Measurements from ENCODE around the gene AKR1C2. TPM values are rescaled to one million over a fixed set of nuclear protein-coding genes. Genes with fewer than 3 reads are reported as not detected.
"Not testable (repeated sequence)": the region's sequence is repeated elsewhere in the genome, so short reads cannot be mapped to it uniquely, and the experiment has no call there.

The AKR1C2 gene
- total RNA-seq, 2 donors from 2014 or later, result 44.9 to 93.3 TPM

DNA sequence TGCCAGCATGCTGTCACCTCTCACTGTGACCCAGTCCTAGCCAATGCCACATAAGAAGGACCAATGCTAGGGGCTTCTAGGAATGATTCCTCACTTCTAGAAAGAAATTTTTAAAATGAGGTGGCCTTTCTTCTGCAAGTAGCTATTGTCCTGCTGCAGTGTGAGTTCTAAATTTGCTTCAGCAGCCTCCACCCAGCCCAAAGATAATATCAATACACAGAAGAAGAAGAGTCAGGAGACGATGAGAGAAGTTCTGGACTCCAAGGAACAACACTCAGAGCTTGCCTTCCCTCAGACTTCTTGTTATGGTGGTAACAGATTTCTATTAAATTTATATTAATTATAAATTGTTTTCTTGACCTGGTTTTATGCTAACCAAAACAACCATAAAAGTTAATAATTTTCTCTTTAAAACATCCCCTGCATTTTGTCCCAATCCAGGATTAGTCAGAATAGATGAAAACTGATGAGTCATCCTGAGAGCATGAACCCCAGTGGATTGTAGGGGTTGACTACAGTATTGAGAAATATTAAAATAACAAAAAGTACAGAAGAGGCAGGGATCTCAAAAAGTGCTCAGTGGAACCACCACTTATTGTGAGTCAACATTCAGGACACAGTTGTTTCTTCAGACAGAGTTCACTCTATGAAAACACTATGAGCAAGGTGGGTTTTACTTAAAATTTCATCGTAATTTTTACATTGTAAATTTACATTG lies 29.6 kb upstream of the AKR1C2 start:
- H3K9me3 ChIP-seq, result peaks cover 29% of the 10 kb centered on the region
- DNase-seq (ENCODE audit: low spot score) (no peak), ATAC-seq (ENCODE audit: insufficient number of reproducible peaks, low FRiP score, low read depth) (no peak)
- peaks cover 0 to 5% of the 10 kb centered on the region in 2 donors for H3K4me1 ChIP-seq (ENCODE audit: control insufficient read depth in 1 of 2, low read depth in 2 of 2)
- no peak overlapping the region for H3K4me3 ChIP-seq
- H3K27me3 ChIP-seq (replicated peaks; ENCODE audit: insufficient read depth), result no peaks in the 10 kb centered on the region
- no peaks in the 10 kb centered on the region for H3K36me3 ChIP-seq
- TF ChIP-seq, protein P1, sequence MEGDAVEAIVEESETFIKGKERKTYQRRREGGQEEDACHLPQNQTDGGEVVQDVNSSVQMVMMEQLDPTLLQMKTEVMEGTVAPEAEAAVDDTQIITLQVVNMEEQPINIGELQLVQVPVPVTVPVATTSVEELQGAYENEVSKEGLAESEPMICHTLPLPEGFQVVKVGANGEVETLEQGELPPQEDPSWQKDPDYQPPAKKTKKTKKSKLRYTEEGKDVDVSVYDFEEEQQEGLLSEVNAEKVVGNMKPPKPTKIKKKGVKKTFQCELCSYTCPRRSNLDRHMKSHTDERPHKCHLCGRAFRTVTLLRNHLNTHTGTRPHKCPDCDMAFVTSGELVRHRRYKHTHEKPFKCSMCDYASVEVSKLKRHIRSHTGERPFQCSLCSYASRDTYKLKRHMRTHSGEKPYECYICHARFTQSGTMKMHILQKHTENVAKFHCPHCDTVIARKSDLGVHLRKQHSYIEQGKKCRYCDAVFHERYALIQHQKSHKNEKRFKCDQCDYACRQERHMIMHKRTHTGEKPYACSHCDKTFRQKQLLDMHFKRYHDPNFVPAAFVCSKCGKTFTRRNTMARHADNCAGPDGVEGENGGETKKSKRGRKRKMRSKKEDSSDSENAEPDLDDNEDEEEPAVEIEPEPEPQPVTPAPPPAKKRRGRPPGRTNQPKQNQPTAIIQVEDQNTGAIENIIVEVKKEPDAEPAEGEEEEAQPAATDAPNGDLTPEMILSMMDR (IDR thresholded peaks at IDR 0.05), result no peak
- H3K27ac ChIP-seq, result no peak overlapping the region

DNA sequence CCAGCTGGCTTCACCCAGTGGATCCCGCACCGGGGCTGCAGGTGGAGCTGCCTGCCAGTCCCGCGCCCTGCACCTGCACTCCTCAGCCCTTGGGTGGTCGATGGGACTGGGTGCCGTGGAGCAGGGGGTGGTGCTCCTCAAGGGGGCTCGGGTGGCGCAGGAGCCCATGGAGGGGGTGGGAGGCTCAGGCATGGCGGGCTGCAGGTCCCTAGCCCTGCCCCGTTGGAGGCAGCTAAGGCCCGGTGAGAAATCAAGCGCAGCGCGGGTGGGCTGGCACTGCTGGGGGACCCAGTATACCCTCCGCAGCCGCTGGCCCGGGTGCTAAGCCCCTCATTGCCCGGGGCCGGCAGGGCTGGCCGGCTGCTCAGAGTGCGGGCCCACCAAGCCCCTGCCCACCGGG lies 28.8 kb upstream of the AKR1C2 start:
- H3K4me3 ChIP-seq; H3K36me3 ChIP-seq; ATAC-seq (ENCODE audit: insufficient number of reproducible peaks, low FRiP score, low read depth); H3K4me1 ChIP-seq (ENCODE audit: control insufficient read depth in 1 of 2, low read depth in 2 of 2); DNase-seq (ENCODE audit: low spot score); H3K27me3 ChIP-seq (replicated peaks; ENCODE audit: insufficient read depth); H3K27ac ChIP-seq: not testable (repeated sequence)
- H3K9me3 ChIP-seq, result peaks cover 29% of the 10 kb centered on the region

GRCh38 chr10:5031588-5031987 lies 27.9 kb upstream of the AKR1C2 start:
- not testable (repeated sequence) for H3K4me1 ChIP-seq (ENCODE audit: control insufficient read depth in 1 of 2, low read depth in 2 of 2); H3K27me3 ChIP-seq (replicated peaks; ENCODE audit: insufficient read depth); H3K4me3 ChIP-seq; ATAC-seq (ENCODE audit: insufficient number of reproducible peaks, low FRiP score, low read depth); H3K27ac ChIP-seq; DNase-seq (ENCODE audit: low spot score); H3K36me3 ChIP-seq
- peaks cover 29% of the 10 kb centered on the region for H3K9me3 ChIP-seq

DNA sequence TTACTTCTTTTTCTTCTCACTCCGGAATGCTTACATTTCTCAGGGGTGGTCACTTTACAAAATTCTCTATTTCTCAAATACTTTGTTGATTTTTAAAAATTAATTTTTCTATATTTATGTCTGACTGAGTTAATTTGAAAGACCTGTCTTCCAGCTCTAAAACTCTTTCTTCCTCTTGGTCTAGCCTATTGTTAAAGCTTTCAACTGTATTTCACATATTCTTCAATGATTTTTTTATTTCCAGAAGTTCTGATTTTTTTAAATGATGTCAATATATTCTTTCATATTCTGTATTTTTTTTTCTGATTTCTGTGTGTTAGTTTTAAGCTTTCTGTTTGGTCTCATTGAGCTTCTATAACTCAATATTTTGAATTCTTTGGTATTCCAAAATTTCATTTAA lies 27.3 kb upstream of the AKR1C2 start:
- Histone ChIP-seq H3K36me3 (no peaks in the 10 kb centered on the region), H3K4me1 (ENCODE audit: control insufficient read depth in 1 of 2, low read depth in 2 of 2) (peaks cover 0 to 5% of the 10 kb centered on the region in 2 donors), H3K9me3 (peaks cover 29% of the 10 kb centered on the region), H3K4me3 (no peak overlapping the region), H3K27me3 (replicated peaks; ENCODE audit: insufficient read depth) (no peaks in the 10 kb centered on the region), H3K27ac (no peak overlapping the region)
- TF ChIP-seq, protein P1 (IDR thresholded peaks at IDR 0.05), result no peak
- DNase-seq (ENCODE audit: low spot score) (no peak), ATAC-seq (ENCODE audit: insufficient number of reproducible peaks, low FRiP score, low read depth) (no peak)

GRCh38 chr10:5025461-5025881 lies 21.8 kb upstream of the AKR1C2 start:
- H3K36me3 ChIP-seq; H3K9me3 ChIP-seq; DNase-seq (ENCODE audit: low spot score); H3K27me3 ChIP-seq (replicated peaks; ENCODE audit: insufficient read depth); H3K4me3 ChIP-seq; ATAC-seq (ENCODE audit: insufficient number of reproducible peaks, low FRiP score, low read depth): not testable (repeated sequence)
- H3K4me1 ChIP-seq (ENCODE audit: control insufficient read depth in 1 of 2, low read depth in 2 of 2), result peaks cover 2 to 17% of the 10 kb centered on the region in 2 donors
- peak overlapping the region in 1 of 2 donors; percentile 28 for H3K27ac ChIP-seq

DNA sequence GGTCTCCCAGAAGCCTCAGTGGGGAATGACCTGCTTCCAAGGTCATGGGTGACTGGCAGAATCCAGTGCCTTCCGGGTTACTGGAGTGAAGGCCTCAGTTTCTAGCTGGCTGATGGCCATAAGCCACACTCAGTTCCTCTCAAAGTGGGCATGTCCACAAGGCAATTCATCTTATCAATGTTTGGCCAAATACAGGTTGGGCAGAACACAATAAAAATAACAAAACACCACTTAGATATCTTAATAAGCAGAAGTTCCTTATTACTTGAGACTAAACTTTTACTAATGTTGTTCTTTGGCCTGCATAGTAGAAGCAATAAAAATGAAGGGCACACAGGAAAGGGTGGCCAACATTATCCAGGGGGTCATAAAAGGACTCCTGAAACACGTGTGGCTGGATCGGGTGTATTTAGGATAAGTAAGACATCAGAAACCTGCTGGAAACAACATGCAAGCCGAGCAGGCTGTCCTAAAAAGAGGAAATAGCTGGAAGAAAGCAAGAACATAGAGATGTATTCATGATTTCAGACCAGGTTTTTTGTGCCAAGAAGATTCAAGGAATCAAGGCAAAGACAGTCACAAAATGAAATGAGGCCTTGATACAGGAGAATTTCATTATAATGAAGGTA lies 19.6 kb upstream of the AKR1C2 start:
- Histone ChIP-seq H3K36me3 (no peaks in the 10 kb centered on the region), H3K9me3 (no peaks in the 10 kb centered on the region), H3K4me1 (ENCODE audit: control insufficient read depth in 1 of 2, low read depth in 2 of 2) (peaks cover 18 to 38% of the 10 kb centered on the region in 2 donors), H3K27ac (no peak overlapping the region), H3K27me3 (replicated peaks; ENCODE audit: insufficient read depth) (no peaks in the 10 kb centered on the region), H3K4me3 (no peak overlapping the region)
- DNase-seq (ENCODE audit: low spot score), result no peak
- ATAC-seq (ENCODE audit: insufficient number of reproducible peaks, low FRiP score, low read depth), result no peak
- TF ChIP-seq, protein P1 (IDR thresholded peaks at IDR 0.05), result no peak

GRCh38 chr10:5021624-5022290 lies 18.1 kb upstream of the AKR1C2 start:
- DNase-seq (ENCODE audit: low spot score); H3K4me3 ChIP-seq; ATAC-seq (ENCODE audit: insufficient number of reproducible peaks, low FRiP score, low read depth); H3K27ac ChIP-seq; H3K36me3 ChIP-seq; H3K9me3 ChIP-seq; H3K27me3 ChIP-seq (replicated peaks; ENCODE audit: insufficient read depth): not testable (repeated sequence)
- H3K4me1 ChIP-seq (ENCODE audit: control insufficient read depth in 1 of 2, low read depth in 2 of 2), result peaks cover 24 to 53% of the 10 kb centered on the region in 2 donors

DNA sequence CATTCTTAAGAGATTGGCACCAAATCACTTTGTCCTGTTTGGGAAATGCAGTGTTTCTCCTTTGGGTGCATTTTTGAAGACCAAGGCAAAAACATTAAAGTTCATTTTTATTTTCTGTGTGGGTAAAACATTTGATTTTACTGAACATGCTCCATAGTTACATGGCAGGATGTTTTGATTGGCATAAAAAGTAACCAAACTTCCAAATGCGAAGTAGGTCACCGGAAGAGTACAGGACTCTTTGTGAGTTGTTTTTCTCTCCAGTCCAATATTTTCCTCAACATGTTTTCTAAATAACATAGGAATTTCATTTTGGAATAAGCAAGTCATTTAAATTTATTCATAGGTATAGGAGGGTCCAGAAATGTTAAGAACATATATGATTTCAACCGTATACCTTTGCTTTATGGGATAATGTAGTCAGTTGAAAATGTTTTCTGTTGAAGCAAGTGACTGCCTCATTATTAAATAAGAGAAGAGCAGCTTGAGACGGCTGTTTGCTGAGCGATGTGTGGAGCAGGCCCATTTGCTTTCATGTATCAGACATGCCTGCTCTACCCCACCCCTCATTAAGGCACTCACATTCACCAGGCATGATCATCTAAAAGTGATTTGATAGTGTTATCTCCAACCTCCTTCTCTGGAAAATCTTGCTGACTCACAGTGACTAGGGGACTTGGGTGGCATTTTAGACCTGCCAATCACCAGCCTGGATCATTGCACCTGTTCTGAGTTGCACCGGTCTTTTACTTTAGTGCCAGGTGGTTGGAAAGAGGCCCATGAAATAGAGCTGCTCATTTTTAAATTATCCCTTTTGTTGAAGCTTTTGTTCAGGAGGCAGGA lies 16.3 kb upstream of the AKR1C2 start:
- not testable (repeated sequence) for H3K9me3 ChIP-seq; DNase-seq (ENCODE audit: low spot score); H3K4me3 ChIP-seq; ATAC-seq (ENCODE audit: insufficient number of reproducible peaks, low FRiP score, low read depth); H3K27me3 ChIP-seq (replicated peaks; ENCODE audit: insufficient read depth); H3K36me3 ChIP-seq
- Histone ChIP-seq H3K27ac (peak overlapping the region; percentile 82 to 87), H3K4me1 (ENCODE audit: control insufficient read depth in 1 of 2, low read depth in 2 of 2) (peaks cover 24 to 59% of the 10 kb centered on the region in 2 donors)

Data from thoracic aorta (tissue), 2 donors.